Measurements from ENCODE around the gene JADE1. TPM values are rescaled to one million over a fixed set of nuclear protein-coding genes. Genes with fewer than 3 reads are reported as not detected.
A peak's percentile ranks its signal among the peaks of the same experiment; 100 is the strongest.

JADE1 gene
- total RNA-seq, 2 experiments from 2014 or later = 30.4 to 31.2 TPM

- no peaks in the 10 kb centered on the region for H3K9me3 Mint-ChIP-seq (ENCODE audit: low read depth)
- H3K4me3 Mint-ChIP-seq = no peak overlapping the region
- no peak overlapping the region for H3K27ac Mint-ChIP-seq
- H3K36me3 Mint-ChIP-seq = no peaks in the 10 kb centered on the region
- no peaks in the 10 kb centered on the region for H3K4me1 Mint-ChIP-seq
- ATAC-seq (no peak), DNase-seq (no peak)
- CTCF ChIA-PET = no interaction called here
- H3K27me3 Mint-ChIP-seq = peaks cover 2% of the 10 kb centered on the region
Observed at GRCh38 chr4:128793859-128794672, 15.4 kb upstream of the JADE1 start.

- Mint-ChIP-seq H3K9me3 (ENCODE audit: low read depth) (no peaks in the 10 kb centered on the region), H3K27ac (no peak overlapping the region)
Observed at GRCh38 chr4:128796934-128797333, 12.6 kb upstream of the JADE1 start.

DNA sequence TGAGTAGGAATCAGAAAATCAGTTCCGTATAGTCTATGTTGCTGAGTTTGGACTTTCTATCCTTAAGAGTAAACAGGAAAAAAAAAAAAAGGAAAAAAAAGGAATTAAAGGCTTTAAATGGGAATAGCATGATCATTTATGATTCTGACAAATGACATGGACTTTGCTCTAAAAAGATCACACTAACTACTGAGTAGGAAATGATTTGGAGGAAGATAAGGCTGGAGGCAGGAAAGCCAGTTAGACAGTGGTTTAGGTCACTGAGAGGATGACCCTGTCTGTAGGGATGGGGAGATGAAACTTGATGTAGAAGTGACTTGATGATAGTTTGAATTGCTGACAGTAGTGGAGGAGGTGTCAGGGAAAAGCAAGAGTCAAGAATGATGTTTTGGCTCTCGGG is 9.2 kb upstream of the JADE1 start:
- no peak overlapping the region for H3K27ac Mint-ChIP-seq
- H3K27me3 Mint-ChIP-seq = no peaks in the 10 kb centered on the region
- no peaks in the 10 kb centered on the region for H3K9me3 Mint-ChIP-seq (ENCODE audit: low read depth)
- peaks cover 4% of the 10 kb centered on the region for H3K4me1 Mint-ChIP-seq
- no peak for DNase-seq
- CTCF ChIA-PET = interaction anchor here (0.7 kb wide), 1 partner anchor 226 kb away, joined by 4 read pairs; no protein-coding TSS in a partner anchor
- no peak overlapping the region for H3K4me3 Mint-ChIP-seq
- no peaks in the 10 kb centered on the region for H3K36me3 Mint-ChIP-seq
- ATAC-seq = no peak

More at GRCh38 chr4:128796934-128797333, 12.6 kb upstream of the JADE1 start:
- H3K27me3 Mint-ChIP-seq = no peaks in the 10 kb centered on the region
- DNase-seq = no peak
- no peak for ATAC-seq
- CTCF ChIA-PET = no interaction called here
- H3K4me3 Mint-ChIP-seq = no peak overlapping the region
- no peaks in the 10 kb centered on the region for H3K4me1 Mint-ChIP-seq
- no peaks in the 10 kb centered on the region for H3K36me3 Mint-ChIP-seq

DNA sequence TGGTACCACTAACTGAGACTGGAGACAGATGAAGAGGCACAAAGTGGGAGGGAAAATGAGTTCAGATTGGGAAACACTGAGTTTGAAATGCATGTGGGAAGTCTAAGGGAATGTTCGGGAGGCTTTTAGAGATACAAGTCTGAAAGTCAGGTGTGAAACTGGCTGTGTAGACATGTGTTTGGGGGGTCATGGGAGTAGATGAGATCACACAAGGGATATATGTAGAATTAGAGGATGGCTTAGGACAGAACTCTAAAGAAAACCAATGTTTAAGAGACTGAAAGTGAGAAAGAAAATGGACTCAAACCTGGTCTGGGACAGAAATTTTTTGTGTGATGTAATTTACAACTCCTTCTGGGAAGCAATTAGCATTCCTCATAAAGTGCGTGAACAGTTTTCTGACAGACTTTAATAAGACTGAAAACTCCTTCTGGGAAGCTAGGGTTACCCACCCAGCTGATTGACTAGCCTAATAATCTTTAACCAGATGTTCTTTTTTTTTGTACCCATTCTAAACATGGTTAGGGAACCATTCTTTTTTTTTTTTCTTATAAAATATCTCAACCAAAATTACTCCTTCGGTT is 8.7 kb upstream of the JADE1 start:
- no peak for ATAC-seq

GRCh38 chr4:128802680-128803628 is 6.5 kb upstream of the JADE1 start:
- ATAC-seq = no peak
- no peaks in the 10 kb centered on the region for H3K36me3 Mint-ChIP-seq
- CTCF ChIA-PET = no interaction called here
- no peak for DNase-seq
- H3K27me3 Mint-ChIP-seq = no peaks in the 10 kb centered on the region
- no peak overlapping the region for H3K4me3 Mint-ChIP-seq
- peaks cover 4% of the 10 kb centered on the region for H3K4me1 Mint-ChIP-seq
- H3K27ac Mint-ChIP-seq = no peak overlapping the region
- H3K9me3 Mint-ChIP-seq (ENCODE audit: low read depth) = no peaks in the 10 kb centered on the region

More for the DNA sequence above, 8.7 kb upstream of the JADE1 start:
- peaks cover 4% of the 10 kb centered on the region for H3K4me1 Mint-ChIP-seq
- no peak overlapping the region for H3K27ac Mint-ChIP-seq
- CTCF ChIA-PET = no interaction called here
- no peak overlapping the region for H3K4me3 Mint-ChIP-seq
- H3K27me3 Mint-ChIP-seq = no peaks in the 10 kb centered on the region
- H3K9me3 Mint-ChIP-seq (ENCODE audit: low read depth) = no peaks in the 10 kb centered on the region
- H3K36me3 Mint-ChIP-seq = no peaks in the 10 kb centered on the region
- DNase-seq = no peak

GRCh38 chr4:128803783-128804182 is 5.7 kb upstream of the JADE1 start:
- no peaks in the 10 kb centered on the region for H3K9me3 Mint-ChIP-seq (ENCODE audit: low read depth)
- peaks cover 4% of the 10 kb centered on the region for H3K4me1 Mint-ChIP-seq
- no peak overlapping the region for H3K4me3 Mint-ChIP-seq
- ATAC-seq (peak; percentile 45), DNase-seq (no peak)
- H3K27me3 Mint-ChIP-seq = no peaks in the 10 kb centered on the region
- H3K27ac Mint-ChIP-seq = no peak overlapping the region
- H3K36me3 Mint-ChIP-seq = no peaks in the 10 kb centered on the region
- CTCF ChIA-PET = no interaction called here

DNA sequence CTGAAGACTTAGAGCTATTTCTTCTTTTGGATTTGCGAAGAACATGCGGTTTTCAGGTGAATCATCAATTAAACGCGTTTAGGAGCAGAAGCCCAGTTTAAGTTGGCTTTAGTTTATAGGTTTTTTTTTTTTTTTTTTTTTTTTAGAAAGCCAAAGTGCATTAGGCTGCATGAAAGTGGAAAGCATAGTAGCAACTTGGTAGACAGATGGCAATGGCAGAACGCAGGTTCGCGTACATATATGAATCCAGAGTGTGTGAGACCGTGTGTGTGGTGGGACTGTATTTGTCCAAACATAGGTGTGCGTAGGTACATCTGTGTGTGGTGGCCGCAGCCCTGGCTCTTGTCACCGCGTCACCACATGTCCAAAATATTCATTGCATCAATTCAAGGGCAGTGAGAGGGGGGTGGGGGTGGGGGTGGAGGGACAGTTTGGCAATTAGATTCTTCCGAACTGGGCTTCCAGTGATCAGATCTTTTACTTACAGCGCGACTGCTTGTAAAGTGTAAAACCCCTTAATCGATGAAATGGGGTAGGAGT is 901 bp downstream of the JADE1 start:
- CTCF ChIA-PET = interaction anchor here (0.7 to 1.9 kb wide), 6 partner anchors 28 to 73 kb away, joined by 3 to 6 read pairs (median 4); no protein-coding TSS in a partner anchor
- H3K27ac Mint-ChIP-seq = peak overlapping the region; percentile 99

GRCh38 chr4:128810871-128811570 is 1.5 kb downstream of the JADE1 start:
- H3K9me3 Mint-ChIP-seq (ENCODE audit: low read depth) = no peaks in the 10 kb centered on the region
- no peaks in the 10 kb centered on the region for H3K27me3 Mint-ChIP-seq
- CTCF ChIA-PET = interaction anchor here (1.5 to 2.1 kb wide), 4 partner anchors 43 to 283 kb away, joined by 3 to 13 read pairs (median 8); partner anchors contain the start of gene SCLT1
- DNase-seq (peak; percentile 90), ATAC-seq (peak; percentile 52)
- H3K36me3 Mint-ChIP-seq = peaks cover 1% of the 10 kb centered on the region
- H3K27ac Mint-ChIP-seq = peak overlapping the region; percentile 99
- peaks cover 19% of the 10 kb centered on the region for H3K4me1 Mint-ChIP-seq
- H3K4me3 Mint-ChIP-seq = peak overlapping the region; percentile 98

More for the DNA sequence above, 901 bp downstream of the JADE1 start:
- Mint-ChIP-seq H3K4me3 (peak overlapping the region; percentile 98), H3K36me3 (peaks cover 1% of the 10 kb centered on the region), H3K27me3 (no peaks in the 10 kb centered on the region), H3K9me3 (ENCODE audit: low read depth) (no peaks in the 10 kb centered on the region), H3K4me1 (peaks cover 16% of the 10 kb centered on the region)
- DNase-seq (peak; percentile 58), ATAC-seq (no peak)

DNA sequence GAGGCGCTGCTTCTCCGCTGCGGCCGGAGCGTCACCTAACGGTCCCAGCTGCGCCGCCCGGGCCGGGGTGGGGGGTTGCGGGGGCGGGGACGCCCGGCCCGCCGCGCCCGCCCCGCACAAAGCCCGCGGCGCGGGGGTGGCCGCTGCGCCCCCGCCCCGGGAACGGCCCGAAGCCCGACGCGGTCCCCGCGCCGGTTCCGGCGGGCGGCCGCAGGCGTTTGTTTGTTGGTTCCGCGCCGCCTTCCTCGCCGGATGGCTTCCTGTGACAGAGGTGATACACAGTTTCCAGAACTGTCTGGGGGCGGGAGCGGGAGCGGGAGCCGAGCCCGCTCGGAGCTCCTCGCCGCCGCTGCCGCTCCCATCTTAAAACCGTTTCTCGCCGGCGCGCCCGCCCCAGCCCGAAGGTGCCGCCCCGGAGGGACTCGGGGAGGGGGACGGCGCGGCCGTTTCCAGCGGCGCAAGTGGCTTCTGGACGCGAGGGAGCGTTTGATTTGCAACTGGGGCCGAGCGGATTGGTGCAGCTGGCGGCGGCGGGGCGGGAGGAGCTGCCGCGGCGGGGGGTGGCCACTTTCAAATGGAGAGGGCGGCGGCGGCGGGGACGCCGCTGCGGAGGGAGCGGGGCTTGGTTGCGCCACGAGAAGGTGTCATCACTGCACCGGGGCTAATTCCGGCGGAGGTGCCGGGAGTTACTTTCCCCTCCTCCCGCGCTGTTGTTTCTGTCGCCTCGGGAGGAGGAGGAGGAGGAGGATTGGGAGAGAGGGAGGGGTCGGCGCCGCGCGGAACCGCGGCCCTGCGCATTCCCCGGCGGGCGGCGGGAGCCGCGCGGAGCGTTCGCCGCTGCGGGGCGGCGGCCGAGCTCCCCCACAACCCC is 2.3 kb downstream of the JADE1 start:
- peak; percentile 52 for ATAC-seq
- Mint-ChIP-seq H3K9me3 (ENCODE audit: low read depth) (no peaks in the 10 kb centered on the region), H3K27ac (peak overlapping the region; percentile 99), H3K36me3 (peaks cover 6% of the 10 kb centered on the region), H3K4me1 (peaks cover 23% of the 10 kb centered on the region), H3K4me3 (peak overlapping the region; percentile 98), H3K27me3 (no peaks in the 10 kb centered on the region)
- DNase-seq = peak; percentile 90
- CTCF ChIA-PET = interaction anchor here (0.9 to 3.7 kb wide), 10 partner anchors 9 to 846 kb away, joined by 3 to 18 read pairs (median 4); partner anchors contain the start of genes ABHD18, MFSD8 and SCLT1

DNA sequence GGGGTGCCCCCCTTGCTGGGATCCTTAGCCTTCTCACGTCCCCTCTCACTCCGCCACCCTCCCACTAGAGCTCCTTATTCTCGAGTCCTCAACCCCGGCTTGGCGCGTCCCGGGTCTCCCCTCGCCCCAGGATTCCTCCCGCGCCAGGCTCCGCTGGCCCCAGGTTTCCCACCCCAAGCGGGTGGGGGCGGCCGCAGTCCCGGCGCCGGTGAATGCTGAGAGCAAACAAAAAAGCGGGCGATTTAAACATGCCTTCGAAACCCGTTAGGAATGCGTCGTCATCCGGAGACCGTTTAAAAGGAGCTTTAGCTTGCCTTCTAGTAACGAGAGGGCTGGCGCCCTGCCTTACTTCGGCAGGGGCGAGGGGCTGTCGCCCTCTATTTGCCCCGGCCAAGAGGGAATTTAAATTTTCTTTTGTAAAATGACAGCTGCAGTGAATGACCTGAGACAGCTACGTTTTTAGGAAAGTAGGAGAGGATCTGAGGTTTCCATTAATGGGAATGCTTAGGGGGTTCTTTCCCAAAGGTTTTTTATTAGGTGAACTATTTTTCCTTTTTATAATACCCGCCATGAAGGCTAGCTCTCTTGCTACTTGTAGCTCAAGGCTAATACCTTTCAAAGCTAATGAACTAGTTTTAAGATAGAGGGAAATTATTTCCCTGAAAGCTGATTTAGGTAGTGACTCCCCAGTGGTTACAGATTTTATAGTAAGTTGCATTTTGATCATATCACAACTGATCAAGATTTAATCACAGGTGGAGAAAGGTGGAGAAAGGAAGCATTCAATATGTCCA is 3.1 kb downstream of the JADE1 start:
- DNase-seq (peak; percentile 64), ATAC-seq (peak; percentile 0)
- Mint-ChIP-seq H3K9me3 (ENCODE audit: low read depth) (no peaks in the 10 kb centered on the region), H3K36me3 (peaks cover 10% of the 10 kb centered on the region), H3K27ac (peak overlapping the region; percentile 83), H3K4me1 (peaks cover 23% of the 10 kb centered on the region), H3K27me3 (no peaks in the 10 kb centered on the region), H3K4me3 (peak overlapping the region; percentile 81)
- CTCF ChIA-PET = interaction anchor here (0.6 to 3.7 kb wide), 11 partner anchors 8 to 847 kb away, joined by 3 to 18 read pairs (median 4); partner anchors contain the start of genes ABHD18, MFSD8 and SCLT1

GRCh38 chr4:128813965-128814364 is 4.5 kb downstream of the JADE1 start:
- ATAC-seq (no peak), DNase-seq (no peak)
- Mint-ChIP-seq H3K9me3 (ENCODE audit: low read depth) (no peaks in the 10 kb centered on the region), H3K4me1 (peaks cover 30% of the 10 kb centered on the region), H3K27me3 (no peaks in the 10 kb centered on the region), H3K27ac (peak overlapping the region; percentile 22), H3K4me3 (no peak overlapping the region), H3K36me3 (peaks cover 15% of the 10 kb centered on the region)
- CTCF ChIA-PET = interaction anchor here (2.3 to 3.7 kb wide), 2 partner anchors 9 to 49 kb away, joined by 10 to 18 read pairs; no protein-coding TSS in a partner anchor

Data from activated CD8-positive, alpha-beta memory T cell treated with anti-CD3 and anti-CD28 coated beads, Interleukin-2, amount 10 ng/mL, durations not matched to agents 7 days and 5 days (primary cell).